DMS79 (cell line): ENCODE results near the gene TOM1L2.
"Not testable (repeated sequence)": the region's sequence is repeated elsewhere in the genome, so short reads cannot be mapped to it uniquely, and the experiment has no call there.

Source experiments
- DNase-seq: peaks from one replicate; lab custom pipeline; 2025; lab: John Stamatoyannopoulos, UW

Gene TOM1L2

DNA sequence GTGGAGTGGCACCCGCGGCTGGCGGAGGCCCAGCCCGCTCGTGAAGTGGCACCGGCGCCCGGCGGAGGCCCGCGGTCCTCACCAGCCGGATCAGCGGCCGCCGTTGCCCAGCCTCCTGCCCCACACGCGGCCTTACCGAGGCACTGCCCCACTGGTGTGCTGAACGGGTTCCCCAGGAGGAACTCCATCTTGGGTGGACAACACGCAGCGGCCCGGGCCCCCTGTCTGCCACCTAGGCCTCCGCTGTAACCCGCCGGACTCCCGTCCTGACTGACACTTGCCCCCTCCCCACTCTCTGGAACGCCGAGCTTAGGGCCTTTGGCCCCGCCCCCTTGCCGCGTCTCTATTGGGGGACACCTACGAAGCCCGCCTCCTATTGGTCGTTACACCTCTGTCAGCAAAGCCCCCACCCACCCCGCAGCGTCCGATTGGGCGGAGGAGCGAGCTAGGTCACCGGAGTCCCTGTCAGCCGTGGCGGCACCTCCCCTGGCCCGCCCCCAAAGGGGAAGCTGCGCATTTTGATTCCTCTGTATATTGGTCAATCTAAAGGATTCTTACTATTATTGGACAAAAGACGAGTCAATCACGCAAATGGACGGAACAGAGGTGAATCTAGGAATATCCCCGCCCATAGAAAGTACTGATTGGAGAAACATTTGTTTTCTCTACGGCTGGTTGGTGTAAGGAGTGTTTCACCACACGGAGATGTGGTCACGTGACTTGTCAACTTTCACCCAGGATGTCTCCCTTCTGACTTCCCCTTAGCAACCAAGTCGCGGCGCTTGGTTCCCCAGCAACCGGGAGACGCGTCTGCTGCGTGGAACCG, at the start of gene TOM1L2, which contains the start of gene DRC3:
TOM1L2 (minus strand) TSS at position 275 of the 826 bp plus-strand sequence; CDS start at position 188, 87 bp downstream.
DRC3 (plus strand) TSS at position 737 of the 826 bp plus-strand sequence. CDS start 4,737 bp downstream, outside the sequence.
- DNase-seq: peak; percentile 95

DNA sequence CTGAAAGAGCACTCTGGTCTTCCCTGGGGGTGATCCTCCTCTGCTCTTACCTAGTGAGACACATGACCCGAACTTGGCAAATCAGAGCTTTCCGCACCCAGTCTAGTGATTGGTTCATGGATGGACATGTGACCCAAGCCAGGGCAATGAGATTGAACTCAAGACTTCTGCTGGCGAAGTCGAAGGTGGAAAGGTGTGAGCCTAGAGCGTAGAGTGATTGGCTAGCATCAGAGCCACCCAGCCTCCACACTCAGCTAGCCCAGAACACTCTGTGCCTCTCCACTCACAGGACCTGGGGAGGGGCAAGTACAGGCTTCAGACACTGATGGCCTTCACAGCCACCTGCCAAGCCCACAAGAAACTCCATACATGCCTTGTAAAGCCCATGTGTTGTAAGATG, 49.2 kb upstream of the TOM1L2 start:
- DNase-seq: no peak

DNA sequence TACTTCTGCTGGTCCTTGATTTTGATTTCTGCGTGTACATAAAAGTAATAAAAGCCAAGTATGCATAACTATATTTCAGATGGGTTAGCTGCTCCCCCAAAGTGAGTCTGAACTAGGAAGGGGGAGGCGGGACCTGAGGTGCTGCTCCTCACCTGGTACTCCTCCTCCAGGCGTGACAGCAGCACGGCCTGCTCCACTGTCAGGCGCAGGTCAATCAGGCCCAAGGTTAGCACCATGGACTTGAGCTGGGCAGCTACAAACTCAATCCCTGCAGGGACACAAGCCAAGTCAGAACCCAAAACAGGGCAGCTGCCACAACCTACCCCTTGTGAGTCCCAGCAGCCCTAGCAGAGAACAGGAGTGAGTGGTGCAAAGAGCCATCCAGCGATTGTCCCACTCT, 48.8 kb upstream of the TOM1L2 start:
- no peak for DNase-seq

DNA sequence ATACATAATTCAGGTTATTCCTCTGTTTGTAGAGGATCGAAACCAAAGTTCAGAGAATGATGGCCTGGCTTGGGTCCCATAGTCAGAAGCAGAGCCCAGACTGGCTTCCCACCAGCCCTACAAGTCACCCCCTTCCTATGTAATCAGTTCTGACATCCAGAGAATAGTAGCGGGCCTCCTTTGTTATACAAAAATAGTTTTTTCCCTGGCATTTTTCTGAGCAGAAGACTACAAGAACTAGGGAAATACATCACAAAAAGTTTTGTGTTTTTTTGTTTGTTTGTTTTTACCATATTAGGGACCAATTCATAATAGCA, 47.6 kb upstream of the TOM1L2 start:
- no peak for DNase-seq

DNA sequence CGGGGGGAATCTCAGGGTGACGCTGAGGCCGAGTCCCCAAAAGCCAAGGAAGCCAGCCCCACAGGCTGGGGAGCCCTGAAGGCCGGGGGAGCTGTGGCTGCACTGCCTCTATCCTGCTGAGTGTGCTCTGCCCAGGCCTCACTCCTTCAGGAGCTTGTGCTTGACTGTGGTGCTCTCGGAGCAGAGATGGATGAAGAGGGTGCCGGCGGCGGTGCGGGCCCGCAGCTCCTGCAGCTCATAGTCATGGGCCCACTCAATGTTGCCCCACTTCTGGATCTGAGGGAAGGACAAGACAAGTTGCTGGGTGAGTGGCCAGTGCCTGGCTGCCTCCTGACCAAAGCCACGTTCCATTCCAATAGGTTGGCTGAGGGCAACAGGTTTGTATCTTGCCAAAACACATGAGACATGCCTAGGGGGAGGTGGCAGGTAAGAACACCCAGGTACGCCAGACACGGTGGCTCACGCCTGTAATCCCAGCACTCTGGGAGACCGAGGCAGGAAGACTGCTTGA, 46.3 kb upstream of the TOM1L2 start:
- DNase-seq: no peak

DNA sequence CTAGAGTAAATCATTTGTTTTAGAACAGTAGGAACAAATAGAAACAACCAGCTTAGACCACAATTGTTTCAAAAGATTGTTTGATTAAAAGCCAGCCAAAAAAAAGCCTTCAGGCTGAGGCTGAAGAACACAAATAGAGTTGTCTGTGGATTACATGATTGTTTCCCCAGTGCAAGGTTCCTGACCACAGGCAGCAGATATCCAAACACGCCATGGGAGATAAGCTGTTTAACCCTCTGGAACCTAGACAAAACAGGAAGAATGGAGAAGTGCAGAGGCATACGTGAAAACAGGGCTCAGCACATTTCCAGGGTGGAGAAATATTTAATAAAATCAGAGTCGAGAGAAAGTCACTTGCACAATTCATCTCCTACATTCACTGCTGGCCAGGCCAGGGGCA, 45.8 kb upstream of the TOM1L2 start:
- no peak for DNase-seq

DNA sequence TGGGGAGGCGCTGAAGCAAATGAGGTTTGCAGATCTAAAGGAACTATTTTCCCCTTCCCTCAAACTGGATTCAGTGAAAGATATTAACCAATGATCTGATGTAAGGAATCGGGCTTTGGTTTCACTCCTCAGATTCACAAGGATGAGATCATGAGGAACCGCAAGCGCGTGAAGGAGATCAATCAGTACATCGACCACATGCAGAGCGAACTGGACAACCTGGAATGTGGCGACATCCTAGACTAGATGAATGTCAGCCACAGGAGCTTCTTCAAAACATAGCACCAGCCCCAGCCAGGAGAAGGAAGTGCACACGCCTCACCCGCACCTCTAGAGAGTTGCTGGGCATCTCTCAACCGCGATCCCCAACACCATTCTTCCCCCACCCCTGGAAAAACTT, 44.2 kb upstream of the TOM1L2 start:
- DNase-seq: no peak

DNA sequence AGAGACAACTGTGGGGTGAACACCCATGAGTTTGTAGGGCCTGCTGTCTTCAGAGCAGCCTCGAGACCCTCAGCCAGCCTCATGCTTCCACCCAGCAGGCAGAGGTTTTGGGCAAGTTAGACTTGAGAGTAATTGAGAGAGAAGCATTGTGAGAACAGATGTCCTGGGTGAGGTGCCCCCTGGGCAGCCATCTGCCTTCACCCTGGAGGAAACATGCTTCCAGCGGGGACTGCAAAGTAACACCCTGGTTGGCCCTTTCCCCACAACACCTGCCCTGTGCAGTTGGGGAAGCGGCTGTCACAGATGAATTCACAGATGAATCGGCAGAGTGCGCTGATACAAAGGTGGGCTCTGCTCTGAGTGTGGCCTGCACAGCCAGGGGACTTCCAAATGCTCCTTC, 43.4 kb upstream of the TOM1L2 start:
- DNase-seq: no peak

DNA sequence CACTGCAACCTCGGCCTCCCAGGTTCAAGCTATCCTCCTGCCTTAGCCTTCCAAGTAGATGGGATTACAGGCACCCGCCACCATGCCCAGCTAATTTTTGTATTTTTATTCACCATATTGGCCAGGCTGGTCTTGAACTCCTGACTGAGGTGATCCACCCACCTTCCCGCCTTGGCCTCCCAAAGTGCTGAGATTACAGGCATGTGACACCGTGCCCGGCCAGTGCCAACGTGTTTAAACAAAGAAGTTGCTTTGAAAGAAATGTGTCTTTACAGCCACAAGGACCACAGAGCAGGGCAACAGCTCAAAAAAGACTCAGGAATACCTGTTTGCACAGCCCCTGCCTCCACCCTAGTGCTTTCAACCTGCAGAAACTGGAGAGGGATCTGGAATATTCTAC, 41.8 kb upstream of the TOM1L2 start:
- DNase-seq: no peak

DNA sequence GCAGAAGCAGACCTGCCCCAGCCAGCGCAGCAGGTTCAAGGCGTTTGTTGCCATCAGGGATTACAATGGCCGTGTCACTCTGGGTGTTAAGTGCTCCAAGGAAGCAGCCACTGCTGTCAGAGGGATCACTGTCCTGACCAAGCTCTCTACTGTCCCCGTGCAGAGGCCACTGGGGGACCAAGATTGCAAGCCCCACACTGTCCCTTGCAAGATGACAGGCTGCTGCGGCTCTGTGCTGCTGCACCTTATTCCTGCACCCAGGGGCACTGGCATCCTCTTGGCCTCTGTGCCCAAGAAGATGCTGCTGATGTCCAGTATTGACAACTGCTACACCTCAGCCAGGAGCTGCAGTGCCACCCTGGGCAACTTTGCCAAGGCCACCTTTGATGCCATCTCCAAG, 39.1 kb upstream of the TOM1L2 start:
- no peak for DNase-seq

DNA sequence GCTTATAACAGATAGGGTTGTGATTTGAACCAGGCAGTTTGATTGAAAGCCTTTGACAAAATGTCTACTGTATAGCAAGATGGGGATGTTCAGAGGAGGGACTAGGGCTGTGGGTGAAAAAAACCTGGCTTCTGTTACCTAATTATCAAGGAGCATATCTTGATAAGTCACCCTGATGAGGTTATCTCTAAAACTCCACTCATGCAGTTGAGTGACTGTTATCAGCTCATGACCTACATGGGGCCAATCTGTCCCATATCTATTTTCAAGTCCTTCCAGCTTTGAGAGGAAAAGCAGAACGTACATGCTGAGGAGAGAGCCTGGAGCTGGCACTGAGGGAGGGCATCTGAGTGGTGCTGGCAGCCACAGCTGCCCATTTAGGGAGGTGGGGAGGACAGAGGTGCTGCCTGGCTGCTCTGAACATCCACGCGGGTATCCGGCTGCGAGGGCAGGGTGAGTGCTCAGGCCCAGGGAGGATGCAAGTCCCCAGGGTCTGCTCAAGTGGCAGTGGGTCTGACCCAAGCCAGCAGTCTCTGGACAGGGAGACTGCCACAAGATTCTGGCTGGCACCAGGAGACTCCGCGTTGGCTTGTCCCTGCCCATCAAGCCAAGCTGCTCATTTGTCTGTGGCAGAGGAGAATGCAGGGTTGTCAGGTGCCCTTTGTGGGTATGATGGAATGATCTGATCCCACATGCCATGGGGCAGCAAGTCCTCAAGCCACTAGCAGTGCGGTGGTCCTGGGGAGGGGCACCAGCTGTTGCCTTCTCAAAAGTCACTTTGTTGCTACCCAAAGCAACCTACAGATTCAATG, 37.6 kb upstream of the TOM1L2 start:
- no peak for DNase-seq

DNA sequence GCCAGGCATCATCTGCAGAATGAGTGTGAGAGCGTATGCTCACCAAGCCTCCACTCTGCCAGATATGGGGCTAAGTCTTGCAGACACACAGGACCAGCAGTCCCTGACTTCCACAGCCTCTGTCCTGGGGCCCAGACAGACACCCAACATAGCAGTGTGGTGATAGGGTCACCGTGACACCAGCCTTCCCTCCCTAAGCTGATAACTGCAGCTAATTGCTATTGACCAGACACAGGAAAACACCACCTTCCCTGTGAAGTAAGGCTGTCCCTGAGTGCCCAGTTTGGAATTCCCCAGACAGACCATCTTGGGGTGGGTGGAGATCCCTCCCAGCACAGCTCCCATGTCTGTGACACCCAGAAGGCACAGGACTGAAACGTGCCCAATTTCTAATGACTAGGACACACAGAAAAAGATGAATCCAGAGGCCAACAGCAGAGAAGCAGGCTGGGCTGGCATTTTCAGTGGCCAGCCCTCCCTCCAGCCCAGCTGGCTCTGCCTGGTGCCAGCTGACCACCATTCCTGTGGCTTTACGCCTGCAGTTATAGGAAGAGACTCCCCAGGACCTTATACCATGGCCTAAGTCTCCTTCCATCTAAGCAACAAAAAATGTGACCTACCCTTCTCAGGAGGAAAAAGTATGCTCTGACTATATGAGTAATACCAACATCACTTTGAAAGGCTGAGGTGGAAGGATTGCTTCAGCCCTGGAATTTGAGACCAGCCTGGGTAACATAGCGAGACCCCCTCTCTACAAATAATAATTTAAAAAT, 36.5 kb upstream of the TOM1L2 start:
- DNase-seq: no peak

DNA sequence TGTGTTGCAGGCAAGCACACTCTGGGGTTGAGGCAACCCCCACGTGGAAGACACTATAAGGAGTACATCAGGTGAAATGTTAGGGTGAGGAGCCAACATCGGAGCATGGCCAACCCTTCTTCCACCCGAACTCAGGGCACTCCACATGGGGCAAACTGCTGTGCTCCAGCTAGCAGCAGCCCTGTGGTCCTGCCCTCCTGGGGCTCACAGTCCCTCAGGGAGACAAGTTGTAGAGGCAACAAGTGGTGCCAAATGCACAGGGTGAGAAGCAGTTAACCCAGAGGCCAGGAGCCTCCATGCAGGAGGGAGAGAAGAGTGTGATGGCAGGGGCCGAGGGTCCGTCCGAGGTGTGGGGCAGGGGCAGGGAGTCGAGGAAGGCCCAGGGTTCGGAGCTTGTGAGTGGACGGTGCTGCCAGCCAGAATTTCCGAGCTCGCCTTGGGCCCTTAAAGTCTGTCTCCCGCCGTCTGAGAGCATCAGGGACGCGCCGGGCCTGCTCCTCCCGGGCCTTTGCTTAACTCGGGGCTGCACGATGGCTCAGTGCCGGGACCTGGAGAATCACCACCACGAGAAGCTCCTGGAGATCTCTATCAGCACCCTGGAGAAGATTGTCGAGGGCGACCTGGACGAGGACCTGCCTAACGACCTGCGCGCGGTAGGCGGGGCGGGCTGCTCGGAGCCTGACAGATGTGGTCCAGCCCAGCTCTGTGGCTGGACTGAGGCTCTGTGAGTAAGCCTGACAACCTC, 34.5 kb upstream of the TOM1L2 start:
- no peak for DNase-seq

DNA sequence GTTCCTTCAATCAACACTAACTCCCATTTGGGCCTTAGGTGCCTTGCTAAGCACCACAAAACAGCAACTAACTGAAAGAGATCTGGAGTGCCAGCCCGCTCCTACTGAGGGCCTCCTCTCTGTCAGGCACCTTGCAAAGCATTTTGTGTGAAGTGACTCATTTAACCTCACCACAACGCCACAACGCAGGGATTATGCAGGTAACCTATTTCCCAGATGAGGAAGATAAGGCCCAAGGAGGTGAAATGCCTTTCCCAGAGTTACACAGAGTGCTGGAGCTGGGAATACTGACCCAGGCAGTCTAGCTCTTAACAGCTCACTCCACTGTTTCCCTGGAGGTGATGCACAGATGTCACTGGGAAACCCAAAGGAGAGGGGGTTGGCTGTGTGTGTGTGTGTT, 33.3 kb upstream of the TOM1L2 start:
- no peak for DNase-seq

DNA sequence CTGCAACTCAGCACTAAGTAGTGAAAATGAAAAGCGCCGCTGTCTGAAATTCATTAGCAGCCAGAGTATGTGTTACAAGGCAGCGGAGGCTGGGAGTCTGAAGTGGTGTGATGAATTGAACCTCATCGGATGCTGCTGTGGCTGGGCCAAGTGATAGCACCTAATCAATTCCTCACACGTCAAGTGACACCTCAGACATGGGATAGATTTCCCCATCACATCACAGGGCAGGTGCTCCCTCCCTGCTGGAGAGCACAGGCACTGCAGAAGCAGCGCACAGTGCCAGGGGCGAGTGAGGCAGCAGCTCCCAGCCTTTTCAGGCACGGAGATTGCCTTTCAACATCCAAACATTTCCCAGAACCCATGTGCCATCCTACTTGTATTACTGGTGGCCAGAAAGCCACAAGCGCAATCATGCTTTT, 32.7 kb upstream of the TOM1L2 start:
- no peak for DNase-seq

DNA sequence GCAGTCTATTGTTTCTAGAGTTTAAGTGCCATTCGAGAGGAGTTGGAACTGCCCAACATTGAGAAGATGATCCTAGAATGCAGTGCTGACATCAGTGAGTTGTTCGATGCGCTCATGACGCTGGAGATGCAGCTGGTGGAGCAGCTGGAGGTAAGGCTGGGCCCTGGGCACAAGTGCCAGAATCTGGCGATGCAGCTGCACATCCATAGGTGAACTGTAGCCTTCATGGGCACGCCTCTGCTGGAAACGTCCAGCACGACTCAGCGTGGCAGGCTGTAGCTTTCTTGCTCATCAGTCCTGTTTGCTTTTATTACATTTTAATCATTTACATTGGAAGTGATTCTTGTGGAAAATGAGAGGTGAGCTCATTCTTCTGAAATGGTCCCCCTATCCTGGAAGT, 32.1 kb upstream of the TOM1L2 start:
- peak; percentile 30 for DNase-seq

DNA sequence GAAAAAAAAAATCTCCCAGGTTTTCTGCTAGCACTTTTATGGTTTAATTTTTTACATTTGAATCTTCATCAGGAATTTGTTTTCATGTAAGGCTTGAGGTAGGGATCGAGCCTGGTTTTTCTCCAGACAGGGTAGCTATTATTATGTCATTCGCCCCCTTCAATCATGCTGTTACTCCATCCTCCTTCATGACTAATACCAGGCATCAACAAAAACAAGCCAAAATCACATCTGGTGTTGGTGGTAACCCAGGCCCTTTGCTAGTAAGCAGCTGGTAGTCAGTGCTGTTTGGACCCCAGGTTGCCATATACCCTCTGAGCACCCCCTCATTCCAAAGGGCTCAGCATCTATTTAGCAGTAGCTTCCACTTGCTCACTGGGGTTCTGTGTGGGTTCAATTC, 30.0 kb upstream of the TOM1L2 start:
- no peak for DNase-seq

DNA sequence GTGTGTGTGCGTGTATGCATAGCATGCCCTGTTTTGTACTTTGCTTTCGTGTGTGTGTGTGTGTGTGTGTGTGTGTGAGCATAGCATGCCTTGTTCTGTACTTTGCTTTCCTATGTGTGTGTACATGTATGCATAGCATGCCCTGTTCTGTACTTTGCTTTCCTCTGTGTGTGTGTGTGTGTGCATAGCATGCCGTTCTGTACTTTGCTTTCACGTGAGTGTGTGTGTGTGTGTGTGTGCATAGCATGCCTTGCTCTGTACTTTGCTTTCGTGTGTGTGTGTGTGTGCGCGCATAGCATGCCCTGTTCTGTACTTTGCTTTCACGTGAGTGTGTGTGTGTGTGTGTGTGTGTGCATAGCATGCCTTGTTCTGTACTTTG, 27.8 kb upstream of the TOM1L2 start:
- no peak for DNase-seq

DNA sequence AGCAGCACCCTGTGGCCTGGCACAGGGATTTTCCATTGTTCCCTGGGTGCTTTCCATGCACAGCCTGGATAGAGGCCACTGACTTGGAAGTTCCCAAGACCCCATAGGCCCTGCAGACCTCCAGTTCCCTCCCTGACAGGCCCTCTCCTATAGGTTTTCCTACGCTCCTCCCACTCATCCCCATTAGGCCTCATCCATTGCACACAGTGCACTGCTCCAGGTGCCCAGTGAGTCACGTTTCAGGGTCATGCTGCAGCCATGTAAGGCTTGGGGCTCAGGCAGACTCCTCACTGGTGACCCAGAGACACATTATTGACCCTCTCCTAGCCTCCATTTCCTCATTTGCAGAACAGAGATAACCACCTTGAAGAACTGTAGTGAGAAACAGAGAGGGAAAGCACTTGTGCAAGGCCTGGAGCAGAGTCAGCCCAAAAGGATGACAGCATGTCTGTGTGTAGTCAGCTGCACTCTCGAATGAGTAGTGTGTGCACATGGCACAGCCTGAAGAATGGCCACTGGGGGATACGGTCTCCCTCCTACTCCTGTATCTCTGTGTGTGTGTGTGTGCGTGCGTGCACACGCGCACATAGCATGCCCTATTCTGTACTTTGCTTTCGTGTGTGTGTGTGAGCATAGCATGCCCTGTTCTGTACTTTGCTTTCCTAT, 27.3 kb upstream of the TOM1L2 start:
- no peak for DNase-seq

DNA sequence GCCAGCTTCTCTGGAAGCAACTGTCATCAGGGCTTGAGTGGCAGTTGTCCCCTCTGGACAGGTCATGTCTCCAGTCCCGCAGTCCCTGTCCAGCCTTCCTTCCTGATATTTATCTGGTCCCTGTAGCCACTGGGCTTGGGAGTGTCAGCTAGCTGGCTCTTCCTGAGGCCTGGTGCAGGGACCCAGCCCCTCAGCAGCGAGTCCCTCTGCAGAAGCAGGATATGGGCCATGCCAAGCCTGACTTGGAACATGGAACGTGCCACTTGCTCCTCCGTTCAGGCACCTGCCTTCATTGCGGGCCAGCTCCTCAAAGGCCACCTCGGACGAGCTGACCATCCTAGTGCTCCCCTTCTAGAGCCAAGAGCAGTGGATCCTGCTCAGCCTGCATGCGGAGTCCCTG, 26.7 kb upstream of the TOM1L2 start:
- no peak for DNase-seq

DNA sequence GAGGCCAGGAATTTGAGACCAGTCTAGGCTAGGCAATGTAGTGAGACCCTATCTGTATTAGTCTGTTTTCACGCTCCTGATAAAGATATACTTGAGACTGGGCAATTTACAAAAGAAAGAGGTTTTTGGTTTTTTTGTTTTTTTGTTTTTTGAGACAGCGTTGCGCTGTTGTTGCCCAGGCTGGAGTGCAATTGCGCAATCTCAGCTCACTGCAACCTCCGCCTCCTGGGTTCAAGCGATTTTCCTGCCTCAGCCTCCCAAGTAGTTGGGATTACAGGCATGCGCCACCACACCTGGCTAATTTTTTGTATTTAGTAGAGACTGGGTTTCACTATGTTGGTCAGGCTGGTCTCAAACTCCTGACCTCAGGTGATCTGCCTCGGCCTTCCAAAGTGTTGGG, 23.7 kb upstream of the TOM1L2 start:
- DNase-seq: not testable (repeated sequence)
